Activated T-cell treated with anti-CD3 and anti-CD28 coated beads, Interleukin-2, amount 50 U/mL, for 4 hours (primary cell): ENCODE data around the gene CD3E. TPM values are rescaled to one million over a fixed set of nuclear protein-coding genes. Genes with fewer than 3 reads are reported as not detected.

Source experiments
- ATAC-seq, 2 donors: fragments of 200-7000 bp; cut with Tn5 transposase; one replicate each; pipeline ENCODE4 v1.10.0; 2021
- DNase-seq: peaks from one replicate; pipeline ENCODE4 v3.0.0-alpha.2; 2020
- H3K27me3 Mint-ChIP-seq: one replicate; pipeline ENCODE4 v1.8.0; 2021; ENCODE audit warnings: low read depth, mixed read lengths
- H3K36me3 Mint-ChIP-seq: one replicate; pipeline ENCODE4 v1.8.0; 2022; ENCODE audit warnings: mixed read lengths; ENCODE audit not compliant: insufficient read depth
- H3K4me1 Mint-ChIP-seq: one replicate; pipeline ENCODE4 v1.8.0; 2021; ENCODE audit warnings: low read depth, mixed read lengths
- H3K4me3 Mint-ChIP-seq: one replicate; pipeline ENCODE4 v1.8.0; 2021; ENCODE audit warnings: mild to moderate bottlenecking, moderate library complexity, mixed read lengths
- H3K9me3 Mint-ChIP-seq: one replicate; pipeline ENCODE4 v1.8.0; 2021; ENCODE audit warnings: mixed read lengths
- total RNA-seq, 3 donors: library from RNA; stranded (reverse); gene quantifications; one replicate each; pipeline ENCODE4 v1.2.1, GENCODE V29; 2021

CD3E gene
- total RNA-seq, 3 donors from 2014 or later, result 371 to 436 (median 407) TPM

DNA sequence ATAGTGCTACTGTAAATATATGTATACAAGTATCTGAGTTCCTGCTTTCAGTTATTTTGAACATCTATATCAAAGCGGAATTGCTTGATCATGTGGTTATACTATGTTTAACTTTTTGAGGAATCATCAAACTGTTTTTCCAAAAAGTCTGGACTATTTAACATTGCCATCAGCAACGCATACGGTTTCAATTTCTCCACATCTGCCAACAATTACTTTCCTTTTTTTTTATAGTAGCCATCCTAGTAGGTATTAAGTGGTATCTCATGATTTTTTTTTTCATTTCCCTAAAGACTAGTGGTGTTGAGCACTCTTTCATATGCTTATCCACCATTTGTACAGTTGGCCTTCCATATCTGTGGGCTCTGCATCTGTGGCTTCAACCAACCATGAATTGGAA lies 53.5 kb downstream of the CD3E start:
- Mint-ChIP-seq H3K36me3 (peaks cover 15% of the 10 kb centered on the region), H3K4me1 (peaks cover 44% of the 10 kb centered on the region), H3K4me3 (no peak overlapping the region), H3K27me3 (no peaks in the 10 kb centered on the region), H3K9me3 (no peaks in the 10 kb centered on the region)
- no peak for ATAC-seq
- no peak for DNase-seq

DNA sequence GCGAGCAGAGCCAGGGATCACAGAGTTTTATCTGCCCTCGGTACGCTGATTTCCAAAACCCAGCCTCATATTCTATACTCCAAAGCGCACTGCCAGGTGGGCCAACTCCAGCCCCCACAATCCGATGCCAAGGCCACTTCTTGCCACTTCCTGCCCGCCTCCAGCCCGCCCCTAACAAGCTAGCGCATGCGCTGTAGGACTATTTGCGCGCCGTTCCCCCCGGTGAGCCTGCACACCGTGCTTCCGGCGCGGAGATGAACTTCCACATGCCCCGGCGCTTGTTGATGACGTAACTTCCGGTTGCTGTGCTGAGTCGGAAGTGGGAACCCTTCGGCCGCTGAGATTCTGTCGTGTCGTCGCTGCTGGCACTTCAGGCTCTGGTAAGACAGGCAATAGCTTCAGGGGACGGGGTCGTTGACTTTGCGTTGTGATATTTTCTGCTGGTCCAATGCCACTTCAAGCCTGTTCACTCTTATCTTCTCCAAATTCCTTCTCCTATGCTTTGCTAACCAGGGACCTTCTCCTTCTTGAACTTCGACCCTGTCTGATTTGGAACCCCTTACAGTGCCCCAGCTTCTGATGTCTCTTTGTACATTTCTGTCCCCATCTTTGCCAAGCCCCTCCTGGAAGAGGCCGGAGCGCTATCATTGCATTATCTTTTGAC lies 54.9 kb downstream of the CD3E start, which contains the start of gene UBE4A:
Gene UBE4A (plus strand): TSS at position 306 of the 664 bp plus-strand sequence. CDS start 5,481 bp downstream, outside the sequence.
- H3K4me3 Mint-ChIP-seq, result peak within 1 kb of the TSS; percentile 98
- DNase-seq, result peak; percentile 99
- H3K36me3 Mint-ChIP-seq, result peaks cover 15% of the 10 kb centered on the region
- no peaks in the 10 kb centered on the region for H3K27me3 Mint-ChIP-seq
- ATAC-seq, result peak; percentile 96
- H3K9me3 Mint-ChIP-seq, result no peaks in the 10 kb centered on the region
- H3K4me1 Mint-ChIP-seq, result peaks cover 50% of the 10 kb centered on the region

DNA sequence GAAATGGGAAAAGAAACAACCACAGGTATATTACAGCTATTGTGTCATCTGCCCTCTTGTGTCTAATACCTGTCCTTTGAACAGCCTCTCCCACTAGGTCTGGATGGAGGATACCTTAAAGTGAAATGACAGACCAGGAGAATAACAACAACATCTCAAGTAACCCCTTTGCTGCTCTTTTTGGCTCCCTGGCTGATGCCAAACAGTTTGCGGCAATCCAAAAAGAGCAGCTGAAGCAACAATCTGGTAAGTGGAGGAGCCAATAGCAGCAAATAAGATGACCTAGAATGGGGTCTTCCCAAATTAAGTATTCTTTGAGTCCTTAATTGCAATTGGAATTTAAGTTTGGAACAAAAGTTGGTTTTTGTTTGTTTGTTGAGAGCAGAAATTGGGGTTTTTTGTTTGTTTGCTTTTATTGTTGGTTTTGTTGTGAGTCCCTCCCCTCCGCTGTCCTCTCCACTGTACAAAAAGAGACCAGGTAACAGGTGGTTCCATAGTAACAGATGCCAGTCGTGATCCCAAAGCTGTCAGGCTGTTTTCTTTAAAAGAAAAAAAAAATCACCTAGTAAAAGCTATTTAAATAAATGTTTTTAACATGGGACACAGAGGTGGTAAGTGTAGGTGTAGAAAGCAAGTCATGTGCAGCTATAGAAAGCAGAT lies 60.6 kb downstream of the CD3E start:
- ATAC-seq (no peak), DNase-seq (no peak)
- H3K36me3 Mint-ChIP-seq, result peaks cover 43% of the 10 kb centered on the region
- H3K4me3 Mint-ChIP-seq, result no peak overlapping the region
- H3K27me3 Mint-ChIP-seq, result no peaks in the 10 kb centered on the region
- H3K4me1 Mint-ChIP-seq, result peaks cover 36% of the 10 kb centered on the region
- no peaks in the 10 kb centered on the region for H3K9me3 Mint-ChIP-seq

Other genes with a start within 250 kb of the CD3E start
- under 1 TPM in 1 of 3 donors, not detected in 2; 0.08 TPM for gene TMPRSS4, start 227.7 kb upstream of the CD3E start, total RNA-seq
- not detected for gene SMIM35, start 217.8 kb upstream of the CD3E start, total RNA-seq
- not detected for gene SCN4B, start 151.9 kb upstream of the CD3E start, total RNA-seq
- gene SCN2B, start 128.1 kb upstream of the CD3E start, total RNA-seq, result not detected
- gene JAML, start 79.7 kb upstream of the CD3E start, total RNA-seq, result 100 to 1,000 TPM; 135 to 153 (median 137) TPM
- gene MPZL3, start 52.4 kb upstream of the CD3E start, total RNA-seq, result 10 to 100 TPM; 52.7 to 72.0 (median 56.4) TPM
- 10 to 100 TPM in 2 of 3 donors, 1 to 10 TPM in 1; 9.0 to 12.9 (median 12.8) TPM for gene MPZL2, start 40.4 kb upstream of the CD3E start, total RNA-seq
- gene CD3D, start 38.0 kb downstream of the CD3E start, total RNA-seq, result 100 to 1,000 TPM; 412 to 451 (median 427) TPM
- 100 to 1,000 TPM in 2 of 3 donors, 10 to 100 TPM in 1; 86.4 to 105 (median 102) TPM for gene CD3G, start 39.6 kb downstream of the CD3E start, total RNA-seq
- 10 to 100 TPM; 43.7 to 45.1 (median 45.0) TPM for gene UBE4A, start 54.9 kb downstream of the CD3E start, total RNA-seq
- gene ATP5MG, start 96.9 kb downstream of the CD3E start, total RNA-seq, result 100 to 1,000 TPM; 236 to 266 (median 251) TPM
- 10 to 100 TPM; 42.5 to 54.8 (median 44.1) TPM for gene KMT2A, start 131.8 kb downstream of the CD3E start, total RNA-seq
- 1 to 10 TPM in 2 of 3 donors, under 1 TPM in 1; 0.84 to 1.1 (median 1.1) TPM for gene TTC36, start 222.7 kb downstream of the CD3E start, total RNA-seq
- gene TMEM25, start 226.5 kb downstream of the CD3E start, total RNA-seq, result 10 to 100 TPM; 10.1 to 13.8 (median 12.9) TPM